ENCODE results near the gene LRRC8E. TPM values are rescaled to one million over a fixed set of nuclear protein-coding genes. Genes with fewer than 3 reads are reported as not detected.
A peak's percentile ranks its signal among the peaks of the same experiment; 100 is the strongest.

LRRC8E gene
- total RNA-seq (2021) (0.77 and 0.79 TPM in 2 replicates), Bru-seq, nascent RNA (percentile 24 among the genes with signal in this experiment), BruChase-seq, experiment 1, labeled RNA remaining after a 2-hour chase (percentile 24 among the genes with signal in this experiment), BruChase-seq, experiment 2, labeled RNA remaining after a 6-hour chase (percentile 20 among the genes with signal in this experiment)
- long read RNA-seq = 0 reads

GRCh38 chr19:7888145-7888825 is at the start of gene LRRC8E:
Gene LRRC8E (plus strand): TSS chr19:7888510. CDS start chr19:7895604, 7,094 bp downstream.
- peak; percentile 62 for DNase-seq (ENCODE audit: low spot score)
- intact Hi-C loops (cut with micrococcal nuclease; ENCODE audit: unreplicated experiment) = no loop called here
- H3K4me1 ChIP-seq (ENCODE audit: insufficient read depth, low read length, poor library complexity, severe bottlenecking) = no peaks in the 10 kb centered on the region
- H3K9me3 ChIP-seq (ENCODE audit: low read depth, low read length, poor library complexity, severe bottlenecking) = no peaks in the 10 kb centered on the region
- no peaks in the 10 kb centered on the region for H3K27me3 ChIP-seq (replicated peaks; ENCODE audit: insufficient read depth, low read depth, low read length, poor library complexity)
- TF ChIP-seq, protein P1, sequence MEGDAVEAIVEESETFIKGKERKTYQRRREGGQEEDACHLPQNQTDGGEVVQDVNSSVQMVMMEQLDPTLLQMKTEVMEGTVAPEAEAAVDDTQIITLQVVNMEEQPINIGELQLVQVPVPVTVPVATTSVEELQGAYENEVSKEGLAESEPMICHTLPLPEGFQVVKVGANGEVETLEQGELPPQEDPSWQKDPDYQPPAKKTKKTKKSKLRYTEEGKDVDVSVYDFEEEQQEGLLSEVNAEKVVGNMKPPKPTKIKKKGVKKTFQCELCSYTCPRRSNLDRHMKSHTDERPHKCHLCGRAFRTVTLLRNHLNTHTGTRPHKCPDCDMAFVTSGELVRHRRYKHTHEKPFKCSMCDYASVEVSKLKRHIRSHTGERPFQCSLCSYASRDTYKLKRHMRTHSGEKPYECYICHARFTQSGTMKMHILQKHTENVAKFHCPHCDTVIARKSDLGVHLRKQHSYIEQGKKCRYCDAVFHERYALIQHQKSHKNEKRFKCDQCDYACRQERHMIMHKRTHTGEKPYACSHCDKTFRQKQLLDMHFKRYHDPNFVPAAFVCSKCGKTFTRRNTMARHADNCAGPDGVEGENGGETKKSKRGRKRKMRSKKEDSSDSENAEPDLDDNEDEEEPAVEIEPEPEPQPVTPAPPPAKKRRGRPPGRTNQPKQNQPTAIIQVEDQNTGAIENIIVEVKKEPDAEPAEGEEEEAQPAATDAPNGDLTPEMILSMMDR (conservative IDR thresholded peaks at IDR 0.05; ENCODE audit: low read depth, low read length) = no peak
- no peak for TF ChIP-seq EZH2 (IDR thresholded peaks at IDR 0.05; ENCODE audit: borderline replicate concordance, low read depth, low read length, poor library complexity, severe bottlenecking)
- no peak within 1 kb of the TSS for H3K27ac ChIP-seq (ENCODE audit: low read depth, low read length, poor library complexity, severe bottlenecking)
- ChIA-PET POLR2A (ENCODE audit: low non-redundant PET) (no interaction called here), CTCF (no interaction called here)
- peak within 1 kb of the TSS; percentile 48 for H3K4me3 ChIP-seq (ENCODE audit: low read depth, low read length, poor library complexity, severe bottlenecking)
- no TSS peak for BruUV-seq (replicated peaks)
- no peaks in the 10 kb centered on the region for H3K36me3 ChIP-seq (ENCODE audit: insufficient read depth, low read length, poor library complexity, severe bottlenecking)

DNA sequence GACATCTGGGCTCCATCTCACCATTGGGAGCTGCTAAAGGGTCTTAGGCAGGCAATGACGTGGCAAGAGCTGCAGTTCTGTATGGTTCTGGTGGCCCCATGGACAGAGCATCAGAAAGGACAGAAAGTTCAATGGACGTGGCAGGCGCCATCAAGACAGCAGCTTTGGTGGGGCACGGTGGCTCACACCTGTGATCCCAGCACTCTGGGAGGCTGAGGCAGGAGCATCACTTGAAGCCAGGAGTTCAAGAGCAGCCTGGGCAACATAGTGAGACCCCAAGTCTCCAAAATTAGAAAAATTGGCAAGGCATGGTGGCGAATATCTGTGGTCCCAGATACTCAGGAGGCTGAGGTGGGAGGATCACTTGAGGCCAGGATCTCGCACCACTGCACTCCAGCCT is 48.8 kb upstream of the LRRC8E start:
- Histone ChIP-seq H3K36me3 (ENCODE audit: insufficient read depth, low read length, poor library complexity, severe bottlenecking) (no peaks in the 10 kb centered on the region), H3K4me3 (ENCODE audit: low read depth, low read length, poor library complexity, severe bottlenecking) (no peak overlapping the region), H3K27ac (ENCODE audit: low read depth, low read length, poor library complexity, severe bottlenecking) (no peak overlapping the region), H3K9me3 (ENCODE audit: low read depth, low read length, poor library complexity, severe bottlenecking) (no peaks in the 10 kb centered on the region), H3K4me1 (ENCODE audit: insufficient read depth, low read length, poor library complexity, severe bottlenecking) (no peaks in the 10 kb centered on the region), H3K27me3 (replicated peaks; ENCODE audit: insufficient read depth, low read depth, low read length, poor library complexity) (no peaks in the 10 kb centered on the region)
- CTCF ChIA-PET = no interaction called here
- no TSS peak for BruUV-seq (replicated peaks)
- POLR2A ChIA-PET (ENCODE audit: low non-redundant PET) = no interaction called here
- no peak for DNase-seq (ENCODE audit: low spot score)
- TF ChIP-seq, protein P1 (conservative IDR thresholded peaks at IDR 0.05; ENCODE audit: low read depth, low read length) = no peak
- TF ChIP-seq EZH2 (IDR thresholded peaks at IDR 0.05; ENCODE audit: borderline replicate concordance, low read depth, low read length, poor library complexity, severe bottlenecking) = no peak
- intact Hi-C loops (cut with micrococcal nuclease; ENCODE audit: unreplicated experiment) = no loop called here

- TF ChIP-seq EZH2 (IDR thresholded peaks at IDR 0.05; ENCODE audit: borderline replicate concordance, low read depth, low read length, poor library complexity, severe bottlenecking) = no peak
- TF ChIP-seq, protein P1 (conservative IDR thresholded peaks at IDR 0.05; ENCODE audit: low read depth, low read length) = no peak
- CTCF ChIA-PET = no interaction called here
- Histone ChIP-seq H3K9me3 (ENCODE audit: low read depth, low read length, poor library complexity, severe bottlenecking) (no peaks in the 10 kb centered on the region), H3K4me1 (ENCODE audit: insufficient read depth, low read length, poor library complexity, severe bottlenecking) (no peaks in the 10 kb centered on the region), H3K27ac (ENCODE audit: low read depth, low read length, poor library complexity, severe bottlenecking) (no peak overlapping the region), H3K36me3 (ENCODE audit: insufficient read depth, low read length, poor library complexity, severe bottlenecking) (no peaks in the 10 kb centered on the region), H3K27me3 (replicated peaks; ENCODE audit: insufficient read depth, low read depth, low read length, poor library complexity) (no peaks in the 10 kb centered on the region), H3K4me3 (ENCODE audit: low read depth, low read length, poor library complexity, severe bottlenecking) (no peak overlapping the region)
- intact Hi-C loops (cut with micrococcal nuclease; ENCODE audit: unreplicated experiment) = no loop called here
- POLR2A ChIA-PET (ENCODE audit: low non-redundant PET) = no interaction called here
- no TSS peak for BruUV-seq (replicated peaks)
- DNase-seq (ENCODE audit: low spot score) = no peak
Observed at GRCh38 chr19:7840629-7841028, 47.7 kb upstream of the LRRC8E start.

Data from A673 (cell line).